Cerebellar nuclear complex (tissue), 1 donor: ENCODE data around the gene DDX1.
A peak's percentile ranks its signal among the peaks of the same experiment; 100 is the strongest.
"Not testable (repeated sequence)": the region's sequence is repeated elsewhere in the genome, so short reads cannot be mapped to it uniquely, and the experiment has no call there.

Experiments
- DNase-seq, 2 experiments: peaks; one replicate each; lab custom pipeline; 2025; lab: John Stamatoyannopoulos, UW

DDX1 gene

DNA sequence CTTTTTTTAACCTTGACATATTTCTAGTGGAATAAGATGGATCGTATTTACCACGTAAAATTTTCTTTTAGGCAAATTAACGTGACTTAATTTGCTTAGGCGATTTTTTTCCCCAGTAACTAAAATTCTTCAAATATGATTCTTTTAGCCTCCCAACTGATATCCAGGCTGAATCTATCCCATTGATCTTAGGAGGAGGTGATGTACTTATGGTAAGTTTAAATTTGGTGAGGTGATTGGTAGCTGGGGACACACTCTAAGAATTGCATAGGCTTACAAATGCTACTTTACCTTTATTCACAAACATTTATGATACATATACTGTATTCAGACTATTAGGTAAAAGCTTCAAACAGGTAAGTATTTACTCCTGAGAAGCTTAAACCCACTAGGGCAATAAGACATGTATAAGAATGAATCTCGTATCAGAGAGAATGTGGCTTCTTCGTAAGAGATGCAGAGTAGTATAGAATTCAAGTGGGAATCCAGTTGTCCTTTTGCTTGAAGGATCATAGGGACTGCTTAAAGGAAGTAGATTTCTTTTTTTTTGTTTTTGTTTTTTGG, 3.8 kb downstream of the DDX1 start:
- no peak for DNase-seq

DNA sequence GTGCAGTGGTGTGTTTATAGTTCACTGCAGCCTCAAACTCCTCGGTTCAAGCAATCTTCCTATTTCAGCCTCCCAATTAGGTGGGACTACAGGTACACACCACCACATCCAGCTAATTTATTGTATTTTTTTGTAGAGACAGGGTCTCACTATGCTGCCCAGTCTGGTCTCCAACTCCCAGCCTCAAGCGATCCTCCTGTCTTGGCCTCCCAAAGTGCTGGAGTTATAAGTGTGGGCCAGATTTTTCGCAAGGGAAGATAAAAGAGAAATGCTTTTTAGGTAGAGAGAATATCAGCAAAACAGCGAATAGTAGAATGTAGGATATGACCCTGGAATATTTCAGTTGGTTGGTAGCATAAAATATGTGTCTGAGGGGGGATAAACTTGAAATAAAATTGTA, 4.3 kb downstream of the DDX1 start:
- DNase-seq = no peak

DNA sequence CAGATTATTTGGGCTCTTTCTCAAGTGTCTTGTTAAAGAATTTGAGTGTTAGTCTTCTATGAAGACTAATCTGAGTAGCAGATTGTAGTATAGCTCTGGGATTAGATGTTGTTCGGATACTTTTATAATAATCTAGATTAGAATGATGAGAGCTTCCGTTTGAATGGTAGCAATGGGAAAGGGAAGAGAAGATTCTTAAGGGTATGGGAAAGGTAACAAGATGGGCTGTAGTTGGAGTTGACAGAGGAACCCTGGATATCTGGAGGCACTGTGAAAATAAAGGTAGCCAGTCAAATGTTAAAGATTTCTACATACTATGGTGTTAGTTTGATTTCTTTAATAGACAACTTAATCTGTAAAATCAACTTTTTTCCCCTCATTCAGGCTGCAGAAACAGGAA, 4.7 kb downstream of the DDX1 start:
- DNase-seq = no peak

DNA sequence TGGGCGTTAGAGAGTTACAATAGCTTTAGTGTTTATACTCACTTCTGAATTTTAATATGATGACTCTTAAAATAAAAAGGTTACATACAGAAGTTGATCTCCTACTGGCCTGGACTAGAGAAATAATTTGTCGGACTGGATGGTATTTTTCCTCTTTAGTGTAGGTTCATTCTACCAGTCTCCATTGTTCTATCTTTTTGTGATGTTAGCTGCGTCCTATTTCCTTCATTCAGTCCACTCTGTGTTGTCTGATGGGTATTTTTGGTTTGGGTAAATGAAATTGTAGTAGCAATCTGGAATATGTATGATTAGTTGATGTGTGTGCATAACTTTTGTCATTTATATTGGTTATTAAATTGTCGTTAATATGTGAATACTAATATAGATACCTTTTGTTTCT, 5.3 kb downstream of the DDX1 start:
- DNase-seq = no peak

DNA sequence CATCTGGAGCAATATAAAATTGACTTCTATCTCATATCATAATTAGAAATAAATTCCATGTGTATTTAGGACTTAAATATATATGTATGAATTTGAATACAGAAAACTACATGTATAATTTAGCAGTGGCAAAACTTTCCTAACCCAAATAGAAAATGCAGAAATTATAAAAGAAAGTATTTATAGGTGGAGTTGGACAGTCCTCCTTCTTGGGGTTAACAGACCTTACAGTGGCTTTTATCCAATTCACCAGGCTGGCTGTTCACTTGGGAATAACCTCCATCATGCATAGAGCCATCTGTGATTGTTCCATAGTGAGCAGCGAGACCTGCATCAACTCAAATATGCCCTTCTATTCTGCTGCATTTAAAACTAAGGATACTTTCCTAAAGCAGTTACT, 8.3 kb downstream of the DDX1 start:
- DNase-seq = no peak

DNA sequence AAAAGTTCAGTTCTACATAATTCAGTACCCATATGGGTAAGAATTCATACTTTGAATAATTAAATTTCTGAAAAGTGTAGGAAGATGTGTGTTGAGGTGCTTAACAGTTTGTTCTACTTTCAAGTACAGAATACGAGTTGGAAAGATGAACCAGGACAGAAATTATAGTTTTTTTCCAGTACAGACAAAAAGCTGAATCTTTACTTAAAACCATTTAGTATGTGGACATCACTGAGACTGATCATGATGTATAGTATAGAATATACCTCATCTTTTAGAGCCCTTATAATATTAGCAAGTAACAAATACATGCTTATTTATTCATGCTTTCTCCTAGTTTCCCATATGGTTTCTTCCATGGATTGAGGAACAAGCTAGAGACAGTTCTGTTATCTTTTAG, 10.0 kb downstream of the DDX1 start:
- no peak for DNase-seq

DNA sequence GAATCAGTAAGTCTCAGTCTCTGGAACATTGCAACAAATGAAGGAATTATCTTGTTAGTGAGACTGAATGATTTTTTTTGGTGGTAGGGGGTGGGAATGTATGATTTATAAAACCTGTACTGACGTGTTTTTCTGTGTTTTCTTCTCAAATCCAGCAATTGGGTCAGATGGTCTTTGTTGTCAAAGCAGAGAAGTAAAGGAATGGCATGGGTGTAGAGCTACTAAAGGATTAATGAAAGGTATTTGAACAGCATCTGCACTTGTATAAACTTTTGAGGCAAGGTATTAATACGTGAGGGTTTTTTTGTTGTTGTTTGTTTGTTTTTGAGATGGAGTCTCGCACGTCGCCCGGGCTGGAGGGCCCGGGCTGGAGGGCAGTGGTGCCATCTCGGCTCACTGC, 10.7 kb downstream of the DDX1 start:
- no peak for DNase-seq

DNA sequence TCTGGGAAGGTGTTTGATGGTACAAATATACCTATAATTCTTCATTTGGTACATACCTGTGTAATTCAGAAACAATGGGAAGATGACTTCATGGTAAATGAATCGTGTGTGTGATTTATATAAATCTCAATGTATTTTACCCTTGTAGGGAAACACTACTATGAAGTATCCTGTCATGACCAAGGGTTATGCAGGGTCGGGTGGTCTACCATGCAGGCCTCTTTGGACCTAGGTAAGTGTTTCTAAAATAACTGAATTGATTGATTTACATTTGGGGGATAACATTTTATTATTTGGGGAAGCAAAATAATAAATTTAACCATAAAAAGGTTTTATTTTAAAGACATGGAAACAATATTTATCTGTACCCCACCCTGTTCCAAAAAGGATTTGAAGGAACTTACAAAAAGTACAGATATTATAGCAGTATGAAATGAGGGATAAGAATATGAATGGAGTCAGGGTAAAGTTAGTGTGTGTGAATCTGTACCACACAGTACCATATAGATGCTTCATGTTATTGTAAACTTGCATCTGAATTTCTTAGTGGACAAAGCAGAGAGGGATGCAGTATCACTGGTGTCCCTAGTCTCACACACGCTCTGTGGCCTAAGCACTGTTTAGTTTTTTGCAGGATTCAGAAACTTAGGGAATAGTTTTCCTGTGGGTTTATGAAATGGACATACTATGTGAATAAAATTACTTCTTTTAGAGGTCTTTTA, 11.5 kb downstream of the DDX1 start:
- DNase-seq = no peak

DNA sequence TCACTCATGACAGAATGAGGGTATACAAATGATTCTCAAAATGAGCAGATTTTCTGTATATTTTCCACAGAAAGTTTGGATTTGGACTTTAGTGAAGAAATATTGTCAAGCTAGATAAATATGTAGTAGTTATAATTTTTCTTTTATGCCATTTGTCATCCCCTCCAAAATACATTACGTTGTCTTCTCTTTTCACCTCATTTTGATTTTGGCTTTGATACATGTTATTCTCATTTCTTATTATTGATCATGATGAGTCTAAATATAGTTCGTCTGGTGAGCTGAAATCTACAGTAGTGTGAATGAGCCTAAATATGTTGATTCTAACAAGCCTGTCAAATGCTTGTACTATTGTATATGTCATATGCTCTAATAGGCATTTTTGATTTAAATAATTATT, 12.3 kb downstream of the DDX1 start:
- DNase-seq = no peak

DNA sequence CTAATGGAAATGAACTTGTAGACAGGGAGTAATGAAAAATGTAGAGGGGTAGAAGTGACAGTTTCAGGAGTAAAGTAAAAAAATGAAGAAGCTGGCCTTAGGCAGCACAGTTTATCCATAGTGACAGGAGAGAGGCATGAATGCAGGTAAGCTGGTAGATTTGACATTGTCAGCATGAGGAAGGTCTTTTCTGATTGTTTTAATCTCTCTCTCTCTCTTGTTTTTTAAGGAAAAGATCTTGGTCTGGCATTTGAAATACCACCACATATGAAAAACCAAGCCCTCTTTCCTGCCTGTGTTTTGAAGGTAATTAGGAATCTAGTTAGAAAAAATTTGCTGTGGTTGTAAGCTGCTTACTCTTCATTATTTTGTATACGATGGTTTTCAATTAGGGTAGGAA, 14.1 kb downstream of the DDX1 start:
- no peak for DNase-seq

DNA sequence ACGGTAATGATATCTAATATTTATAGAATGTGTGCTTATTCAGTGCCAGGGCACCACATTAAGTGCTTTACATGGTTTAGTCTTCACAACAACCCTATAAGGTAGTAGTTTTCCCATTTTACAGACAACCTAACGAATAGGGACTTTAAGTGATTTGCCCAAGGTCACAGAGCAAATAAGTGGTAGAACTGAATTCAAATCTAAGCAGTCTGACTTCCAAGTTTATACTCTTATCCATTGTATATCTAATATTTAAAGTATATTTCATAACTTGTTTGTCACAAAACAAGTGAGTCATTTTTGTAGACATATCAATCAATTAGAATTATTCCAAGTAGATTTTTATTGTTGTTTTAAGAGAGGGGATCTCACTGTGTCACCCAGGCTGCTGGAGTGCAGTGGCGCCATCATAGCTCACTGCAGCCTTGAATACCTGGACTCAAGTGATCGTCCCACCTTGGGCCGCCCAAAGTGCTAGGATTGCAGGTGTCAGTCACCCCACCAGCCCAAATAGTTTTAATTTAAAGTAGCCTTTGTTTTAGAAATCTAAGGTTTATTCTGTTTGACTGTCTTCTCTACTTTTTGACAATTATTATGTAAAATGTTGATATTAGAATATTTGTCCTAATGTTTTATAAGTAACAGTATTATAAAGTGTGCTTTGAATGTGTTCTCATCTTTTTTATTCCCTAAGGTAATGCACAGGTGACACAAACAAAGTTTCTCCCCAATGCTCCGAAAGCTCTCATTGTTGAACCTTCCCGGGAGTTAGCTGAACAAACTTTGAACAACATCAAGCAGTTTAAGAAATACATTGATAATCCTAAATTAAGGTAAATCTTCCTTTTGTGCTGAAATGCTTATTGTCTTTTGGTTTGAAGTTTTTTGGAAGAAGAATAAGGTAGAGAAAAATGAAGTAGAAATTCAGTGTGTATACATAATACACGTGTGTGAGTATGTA, 15.1 kb downstream of the DDX1 start:
- no peak for DNase-seq

DNA sequence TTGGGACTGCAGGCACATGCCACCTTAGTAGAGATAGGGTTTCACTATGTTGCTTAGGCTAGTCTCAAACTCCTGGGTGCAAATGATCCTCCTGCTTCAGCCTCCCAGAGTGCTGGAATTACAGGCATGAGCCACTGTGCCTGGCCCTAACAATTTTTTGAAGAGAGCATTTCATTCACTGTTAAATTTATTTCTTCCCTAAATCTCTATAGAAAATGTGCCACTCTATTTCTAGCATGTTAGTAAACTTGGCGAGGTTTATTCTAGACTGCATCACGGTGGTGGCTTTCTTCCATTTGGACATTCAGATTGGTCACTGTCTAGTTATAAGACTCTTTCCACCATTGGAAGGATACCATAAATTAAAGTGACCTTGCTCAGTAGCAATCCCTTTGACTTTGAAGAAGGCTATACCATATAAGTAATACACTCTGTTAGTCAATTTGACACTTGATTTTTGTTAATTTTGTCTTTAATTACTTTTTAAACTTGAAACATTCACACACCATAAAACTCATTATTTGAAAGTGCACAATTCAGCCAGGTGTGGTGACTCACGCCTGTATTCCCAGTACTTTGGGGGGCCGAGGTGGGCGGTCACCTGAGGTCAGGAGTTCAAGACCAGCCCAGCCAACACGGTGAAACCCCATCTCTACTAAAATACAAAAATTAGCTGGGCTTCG, 16.2 kb downstream of the DDX1 start:
- no peak for DNase-seq

DNA sequence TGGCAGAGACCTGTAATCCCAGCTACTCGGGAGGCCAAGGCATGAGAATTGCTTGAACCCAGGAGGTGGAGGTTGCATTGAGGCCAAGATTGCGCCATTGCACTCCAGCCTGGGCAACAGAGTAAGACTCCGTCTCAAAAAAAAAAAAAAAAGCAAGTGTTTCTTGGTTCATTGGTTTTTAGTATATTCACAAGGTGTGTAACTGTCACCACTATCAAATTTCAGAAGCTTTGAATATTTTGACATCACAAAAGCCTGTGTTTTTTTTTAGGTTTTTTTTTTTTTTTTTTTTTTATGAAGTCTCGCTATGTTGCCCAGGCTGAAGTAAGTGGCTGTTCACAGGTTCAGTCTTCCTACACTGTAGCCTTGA, 16.7 kb downstream of the DDX1 start:
- no peak for DNase-seq

DNA sequence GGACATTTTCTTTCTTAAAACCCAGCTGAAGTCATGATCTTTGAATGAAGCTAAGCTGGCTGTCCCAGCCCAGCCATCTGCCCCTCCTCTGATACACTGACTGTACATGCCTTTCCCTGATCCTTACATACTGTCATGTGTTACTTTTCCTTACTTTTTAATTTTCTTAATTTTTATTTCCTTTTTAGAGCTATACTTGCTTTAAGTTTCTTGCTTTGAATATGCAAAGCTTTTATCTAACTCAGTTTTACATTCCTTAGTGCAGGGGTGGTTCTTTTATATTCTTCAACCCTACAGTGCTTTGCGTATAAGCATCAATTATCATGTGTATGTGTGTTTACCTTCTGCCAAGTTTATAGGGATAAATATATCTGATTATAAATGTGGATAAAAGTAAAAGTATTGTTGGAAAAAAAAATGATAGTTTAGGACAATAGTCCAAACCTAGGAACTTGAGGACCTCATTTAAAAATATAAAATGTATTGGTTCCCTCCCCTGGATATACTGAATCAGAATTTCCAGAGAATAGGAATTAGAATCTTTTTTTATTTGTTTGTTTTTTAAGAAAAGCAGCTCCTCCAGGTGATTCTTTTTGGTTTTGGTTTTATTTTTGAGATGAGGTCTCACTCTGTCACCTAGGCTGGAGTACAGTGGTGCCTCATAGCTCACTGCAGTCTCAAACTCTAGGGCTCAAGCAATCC, 17.8 kb downstream of the DDX1 start:
- no peak for DNase-seq

DNA sequence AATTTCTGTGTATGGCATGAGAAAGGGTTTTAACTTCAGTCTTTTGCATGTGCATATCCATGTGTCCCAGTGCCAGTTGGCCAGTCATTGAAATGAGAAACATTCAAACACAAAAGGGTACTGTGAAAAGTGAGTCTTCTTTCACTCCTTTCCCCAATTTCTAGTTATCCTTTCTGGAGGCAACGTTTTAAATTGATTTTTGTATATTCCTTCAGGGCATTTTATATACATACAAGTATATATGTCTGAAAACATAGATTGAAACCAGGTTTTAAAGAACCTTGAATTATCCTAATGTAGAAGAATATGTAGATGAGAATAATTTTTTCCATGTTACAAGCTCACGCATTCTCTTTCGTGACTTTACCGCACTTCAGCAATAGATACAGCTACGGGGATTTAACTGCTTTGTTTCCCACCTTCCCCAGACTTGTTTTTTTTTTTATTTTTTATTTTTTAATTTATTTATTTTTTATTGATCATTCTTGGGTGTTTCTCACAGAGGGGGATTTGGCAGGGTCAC, 18.8 kb downstream of the DDX1 start:
- no peak for DNase-seq

DNA sequence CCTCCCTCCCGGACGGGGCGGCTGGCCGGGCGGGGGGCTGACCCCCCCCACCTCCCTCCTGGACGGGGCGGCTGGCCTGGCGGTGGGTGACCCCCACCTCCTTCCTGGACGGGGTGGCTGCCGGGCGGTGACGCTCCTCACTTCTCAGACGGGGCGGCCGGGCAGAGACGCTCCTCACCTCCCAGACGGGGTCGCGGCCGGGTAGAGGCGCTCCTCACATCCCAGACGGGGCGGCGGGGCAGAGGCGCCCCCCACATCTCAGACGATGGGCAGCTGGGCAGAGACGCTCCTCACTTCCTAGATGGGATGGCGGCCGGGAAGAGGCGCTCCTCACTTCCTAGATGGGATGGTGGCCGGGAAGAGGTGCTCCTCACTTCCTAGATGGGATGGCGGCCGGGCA, 20.4 kb downstream of the DDX1 start:
- not testable (repeated sequence) for DNase-seq

DNA sequence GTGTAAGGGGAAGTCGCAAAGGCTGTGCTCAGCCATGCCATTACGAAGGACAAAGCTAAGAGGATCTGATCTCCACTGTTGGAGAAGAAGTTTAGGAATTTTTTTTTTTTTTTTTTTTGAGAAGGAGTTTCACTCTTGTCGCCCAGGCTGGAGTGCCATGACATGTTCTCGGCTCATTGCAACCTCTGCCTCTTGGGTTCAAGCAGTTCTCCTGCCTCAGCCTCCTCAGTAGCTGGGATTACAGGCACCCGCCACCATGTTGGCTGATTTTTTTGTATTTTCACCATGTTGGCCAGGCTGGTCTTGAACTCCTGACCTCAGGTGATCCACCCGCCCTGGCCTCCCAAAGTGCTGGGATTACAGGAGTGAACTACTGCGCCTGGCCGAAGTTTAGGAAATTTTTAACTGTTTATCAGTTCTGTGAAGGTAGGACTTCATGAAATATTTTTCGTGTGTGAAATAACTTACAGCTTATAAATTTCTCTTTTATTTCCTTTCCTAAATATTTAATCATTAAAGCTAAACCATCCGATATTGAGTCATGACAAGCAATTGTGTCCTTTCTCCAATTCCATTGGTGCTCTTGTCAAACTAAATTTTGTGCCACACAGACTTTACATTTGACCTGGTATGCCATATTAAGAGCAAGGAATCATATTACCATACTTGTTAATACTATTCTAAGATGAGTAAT, 22.2 kb downstream of the DDX1 start:
- no peak for DNase-seq

DNA sequence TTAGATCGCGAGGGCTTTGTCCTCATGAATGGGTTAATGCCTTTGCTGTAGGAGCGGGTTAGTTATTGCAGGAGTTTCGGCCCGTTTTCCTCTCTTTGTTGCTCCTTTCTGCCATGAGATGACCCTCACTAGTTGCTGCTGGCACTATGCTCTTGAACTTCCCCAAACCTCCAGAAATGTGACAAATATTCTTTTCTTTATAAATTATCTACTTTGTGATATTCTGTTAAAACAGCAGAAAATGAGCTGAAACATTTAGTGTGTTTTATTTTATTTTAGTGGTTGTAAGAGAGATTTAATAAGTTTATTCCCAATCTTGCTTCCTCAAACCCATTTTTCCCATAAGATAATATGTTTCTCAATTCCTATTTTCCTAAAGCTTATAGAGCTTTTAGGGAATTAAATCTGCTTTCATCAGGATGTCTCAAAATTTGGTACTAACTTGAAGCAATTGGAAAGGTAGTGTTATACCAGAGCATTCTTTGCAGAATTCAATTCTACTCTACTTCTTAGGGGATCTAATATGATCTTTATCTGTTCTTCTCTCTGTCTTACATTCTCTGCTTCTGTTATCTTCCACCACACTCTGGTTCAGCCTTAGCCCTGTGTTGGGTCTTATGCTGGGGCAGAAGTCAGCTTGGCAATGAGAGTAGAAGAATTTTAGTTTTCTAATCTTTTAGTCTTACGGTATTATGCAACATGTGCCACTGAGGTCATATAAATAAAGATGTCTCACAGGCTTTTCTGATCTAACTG, 23.1 kb downstream of the DDX1 start:
- no peak for DNase-seq

DNA sequence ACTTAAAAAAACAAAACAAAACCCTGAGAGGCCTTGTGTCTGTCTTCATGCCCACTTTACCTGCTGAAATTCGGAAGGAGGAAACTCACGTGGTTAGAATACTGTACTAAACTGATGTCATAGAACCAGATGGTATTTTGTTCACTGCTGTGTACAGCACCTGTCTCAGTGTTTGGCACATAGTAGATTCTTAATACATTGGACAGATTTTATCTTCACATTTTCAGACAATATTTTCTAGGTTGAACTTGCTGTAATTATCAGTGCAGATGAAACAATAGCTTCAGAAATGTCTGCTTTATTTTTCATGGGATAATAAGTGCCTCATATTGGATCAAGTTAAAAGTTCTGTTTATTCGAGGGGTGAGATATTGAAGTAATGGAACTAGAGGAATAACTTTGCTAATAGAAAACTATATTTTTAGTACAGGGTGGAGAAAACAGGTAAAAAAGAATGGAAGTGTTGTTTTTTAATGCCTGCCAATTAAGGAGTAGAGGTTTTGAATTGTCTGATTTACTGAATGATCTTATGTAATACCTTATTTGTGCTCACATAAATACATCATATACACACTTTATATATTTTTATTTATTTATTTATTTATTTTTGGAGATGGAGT, 23.7 kb downstream of the DDX1 start:
- peak; percentile 46 to 62 for DNase-seq

DNA sequence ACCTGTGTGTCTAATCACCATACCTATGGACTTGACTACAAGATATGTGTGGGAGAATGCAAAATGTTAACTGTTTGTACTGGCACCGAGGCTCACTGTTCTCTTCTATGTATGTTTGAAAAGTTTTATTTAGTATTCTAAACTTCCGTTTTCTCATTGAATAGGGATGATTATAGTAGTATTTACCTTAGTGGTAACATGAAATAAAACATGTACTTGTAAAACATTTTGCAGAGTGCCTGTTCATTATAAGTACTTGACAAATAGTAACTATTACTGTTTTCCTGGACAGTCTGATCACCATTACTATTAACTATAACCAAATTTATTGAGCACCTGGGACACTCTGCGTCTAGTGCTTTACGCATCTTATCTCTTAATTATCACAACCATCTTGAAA, 24.8 kb downstream of the DDX1 start:
- no peak for DNase-seq
